HepG2 (cell line): ENCODE measurements around the gene DPH2. TPM values are rescaled to one million over a fixed set of nuclear protein-coding genes. Genes with fewer than 3 reads are reported as not detected.

Experiments
- CAMTA2 ChIP-seq: sonication (generic); formaldehyde crosslinking; IDR thresholded peaks from 2 replicates; pipeline ENCODE4 v1.4.0; 2020; ENCODE audit warnings: mild to moderate bottlenecking, missing genetic modification reagents, borderline replicate concordance
- FOXK1 ChIP-seq: sonication (generic); formaldehyde crosslinking; IDR thresholded peaks from 2 replicates; pipeline ENCODE4 v1.4.0; 2020; ENCODE audit warnings: low read depth, missing genetic modification reagents, borderline replicate concordance
- KDM2A ChIP-seq: sonication (generic); formaldehyde crosslinking; IDR thresholded peaks from 2 replicates; pipeline ENCODE4 v1.4.0; 2020; ENCODE audit warnings: low read depth, missing genetic modification reagents, borderline replicate concordance
- PRDM4 ChIP-seq: sonication (generic); formaldehyde crosslinking; IDR thresholded peaks from 2 replicates; pipeline ENCODE4 v1.9.0; 2021; ENCODE audit warnings: missing genetic modification reagents, borderline replicate concordance
- SAFB2 ChIP-seq: sonication (generic); formaldehyde crosslinking; IDR thresholded peaks from 2 replicates; pipeline ENCODE4 v1.5.1; 2020; ENCODE audit warnings: missing genetic modification reagents, low read depth, mild to moderate bottlenecking, borderline replicate concordance
- TAF1 ChIP-seq: sonication (generic); formaldehyde crosslinking; IDR thresholded peaks from 2 replicates; pipeline ENCODE4 v1.4.0; 2020; ENCODE audit warnings: missing genetic modification reagents
- ZBTB14 ChIP-seq: sonication (generic); formaldehyde crosslinking; IDR thresholded peaks from 2 replicates; pipeline ENCODE4 v1.4.0; 2020; ENCODE audit warnings: missing genetic modification reagents
- ZNF253 ChIP-seq: sonication (generic); formaldehyde crosslinking; IDR thresholded peaks from 2 replicates; pipeline ENCODE4 v1.8.0; 2022; ENCODE audit warnings: mild to moderate bottlenecking, missing genetic modification reagents, borderline replicate concordance
- ZNF430 ChIP-seq: sonication (generic); formaldehyde crosslinking; IDR thresholded peaks from 2 replicates; pipeline ENCODE4 v1.9.0; 2021; ENCODE audit warnings: mild to moderate bottlenecking, missing genetic modification reagents
- ZNF512B ChIP-seq: sonication (generic); formaldehyde crosslinking; IDR thresholded peaks from 2 replicates; pipeline ENCODE4 v1.5.1; 2020; ENCODE audit warnings: missing genetic modification reagents, mild to moderate bottlenecking, borderline replicate concordance
- ZNF598 ChIP-seq: sonication (generic); formaldehyde crosslinking; IDR thresholded peaks from 2 replicates; pipeline ENCODE4 v1.5.1; 2020; ENCODE audit warnings: mild to moderate bottlenecking, missing genetic modification reagents, borderline replicate concordance
- polyA plus RNA-seq, 8 experiments: library from polyadenylated mRNA; depleted of rRNA in 3 of 8; stranded (reverse) in 7 of 8; unstranded in 1 of 8; fragments of >200 nt; fragmentation: Illumina TruSeq in 4 of 8; extraction: Trizol in 4 of 8; gene quantifications; 2 replicates each; pipeline versions ENCODE4 v1.2.1 to v1.2.3, GENCODE V29; 2011 to 2016; ENCODE audit warnings: low read depth in 4 of 8, missing spikeins in 1 of 8, mixed read lengths in 1 of 8; ENCODE audit not compliant: insufficient read depth in 1 of 8
- total RNA-seq, 5 experiments: library from RNA; depleted of rRNA; stranded (reverse); fragments of >200 nt; fragmentation: Illumina TruSeq; extraction: Trizol; gene quantifications; 2 replicates each; pipeline ENCODE4 v1.2.3, GENCODE V29; 2016; ENCODE audit warnings: low read depth in 1 of 5
- TF ChIP-seq, protein P1 (sequence below): sonication (generic); formaldehyde crosslinking; IDR thresholded peaks from 2 replicates; pipeline ENCODE4 v1.4.0; 2020; ENCODE audit warnings: missing genetic modification reagents
- TF ChIP-seq, protein P2 (sequence below): sonication (generic); formaldehyde crosslinking; IDR thresholded peaks from 2 replicates; pipeline ENCODE4 v1.4.0; 2020; ENCODE audit warnings: missing genetic modification reagents

DPH2 gene
- total and polyA plus RNA-seq, 2 of the 13 experiments (the other 11 are each of a cell fraction or from before 2014, with no cell fraction given) = 32.2 to 38.3 TPM

DNA sequence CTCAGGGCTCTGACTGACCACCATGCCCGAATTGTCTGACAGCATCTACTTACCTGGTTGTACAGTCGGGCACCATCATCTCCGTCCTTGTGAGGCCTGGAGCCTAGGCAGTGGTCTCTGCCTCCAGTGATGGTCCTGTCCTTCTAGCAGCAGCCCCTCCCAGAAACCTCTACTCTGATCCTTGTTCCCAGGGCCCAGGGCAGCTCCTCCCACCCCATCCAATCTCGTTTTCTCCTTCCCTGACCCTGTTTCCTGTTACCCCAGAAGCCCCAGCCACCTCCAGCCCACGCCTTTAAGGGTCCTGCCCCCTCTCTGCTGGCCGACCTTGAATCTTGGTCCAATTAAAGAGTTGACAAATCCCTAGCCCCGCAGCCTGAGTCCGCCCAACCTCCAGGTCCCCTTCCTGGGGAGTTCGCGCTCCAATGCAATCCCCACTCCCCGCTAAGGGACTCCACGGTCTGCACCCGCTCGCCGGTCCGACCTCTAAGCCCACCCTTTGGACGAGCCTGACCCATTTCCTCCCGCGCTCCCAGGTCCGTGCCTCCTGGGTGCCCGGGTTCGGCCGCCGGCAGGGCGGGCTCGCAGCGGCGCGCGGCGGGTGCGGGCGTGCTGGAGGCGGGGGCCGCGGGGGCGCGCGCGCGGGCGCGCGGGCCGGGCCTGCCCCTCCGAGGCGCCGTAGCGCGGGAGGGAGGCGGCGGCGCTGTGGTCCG lies 8.9 kb downstream of the DPH2 start, which contains the start of gene B4GALT2 (continued):
- TF ChIP-seq, protein P1, sequence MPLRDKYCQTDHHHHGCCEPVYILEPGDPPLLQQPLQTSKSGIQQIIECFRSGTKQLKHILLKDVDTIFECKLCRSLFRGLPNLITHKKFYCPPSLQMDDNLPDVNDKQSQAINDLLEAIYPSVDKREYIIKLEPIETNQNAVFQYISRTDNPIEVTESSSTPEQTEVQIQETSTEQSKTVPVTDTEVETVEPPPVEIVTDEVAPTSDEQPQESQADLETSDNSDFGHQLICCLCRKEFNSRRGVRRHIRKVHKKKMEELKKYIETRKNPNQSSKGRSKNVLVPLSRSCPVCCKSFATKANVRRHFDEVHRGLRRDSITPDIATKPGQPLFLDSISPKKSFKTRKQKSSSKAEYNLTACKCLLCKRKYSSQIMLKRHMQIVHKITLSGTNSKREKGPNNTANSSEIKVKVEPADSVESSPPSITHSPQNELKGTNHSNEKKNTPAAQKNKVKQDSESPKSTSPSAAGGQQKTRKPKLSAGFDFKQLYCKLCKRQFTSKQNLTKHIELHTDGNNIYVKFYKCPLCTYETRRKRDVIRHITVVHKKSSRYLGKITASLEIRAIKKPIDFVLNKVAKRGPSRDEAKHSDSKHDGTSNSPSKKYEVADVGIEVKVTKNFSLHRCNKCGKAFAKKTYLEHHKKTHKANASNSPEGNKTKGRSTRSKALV = no peak
- peak; percentile 62 for TF ChIP-seq KDM2A
- peak; percentile 65 for TF ChIP-seq ZNF430 (CRISPR knock-in tag)
- TF ChIP-seq ZNF253 = no peak
- no peak for TF ChIP-seq PRDM4 (CRISPR knock-in tag)
- TF ChIP-seq TAF1 = peak; percentile 27; the same call in 1 of the 2 replicates
- no peak for TF ChIP-seq FOXK1 (CRISPR knock-in tag)
- TF ChIP-seq, protein P2, sequence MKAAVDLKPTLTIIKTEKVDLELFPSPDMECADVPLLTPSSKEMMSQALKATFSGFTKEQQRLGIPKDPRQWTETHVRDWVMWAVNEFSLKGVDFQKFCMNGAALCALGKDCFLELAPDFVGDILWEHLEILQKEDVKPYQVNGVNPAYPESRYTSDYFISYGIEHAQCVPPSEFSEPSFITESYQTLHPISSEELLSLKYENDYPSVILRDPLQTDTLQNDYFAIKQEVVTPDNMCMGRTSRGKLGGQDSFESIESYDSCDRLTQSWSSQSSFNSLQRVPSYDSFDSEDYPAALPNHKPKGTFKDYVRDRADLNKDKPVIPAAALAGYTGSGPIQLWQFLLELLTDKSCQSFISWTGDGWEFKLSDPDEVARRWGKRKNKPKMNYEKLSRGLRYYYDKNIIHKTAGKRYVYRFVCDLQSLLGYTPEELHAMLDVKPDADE (CRISPR knock-in tag) = 0 out of 2 replicates have a peak, but pooled peaks have one; percentile 20
- TF ChIP-seq SAFB2 (CRISPR knock-in tag) = 0 out of 2 replicates have a peak, but pooled peaks have one; percentile 47
- 0 out of 2 replicates have a peak, but pooled peaks have one; percentile 40 for TF ChIP-seq ZNF512B (CRISPR knock-in tag)
- peak; percentile 90 for TF ChIP-seq ZBTB14 (CRISPR knock-in tag)
- TF ChIP-seq ZNF598 (CRISPR knock-in tag) = 0 out of 2 replicates have a peak, but pooled peaks have one; percentile 43
- TF ChIP-seq CAMTA2 (CRISPR knock-in tag) = no peak
